ENCODE results near the gene LRRFIP1.
A peak's percentile ranks its signal among the peaks of the same experiment; 100 is the strongest.
"Not testable (repeated sequence)": the region's sequence is repeated elsewhere in the genome, so short reads cannot be mapped to it uniquely, and the experiment has no call there.

Gene LRRFIP1

GRCh38 chr2:237661799-237662328 is 34.5 kb downstream of the LRRFIP1 start:
- DNase-seq (ENCODE audit: low read depth in 2 of 2), result no peak

GRCh38 chr2:237662671-237663093 is 35.3 kb downstream of the LRRFIP1 start:
- DNase-seq (ENCODE audit: low read depth in 2 of 2), result peak in 1 of 2 donors; percentile 20

- no peak for DNase-seq (ENCODE audit: low read depth in 2 of 2)
These were observed 36.2 kb downstream of the LRRFIP1 start for GRCh38 chr2:237663517-237664110.

- no peak for DNase-seq (ENCODE audit: low read depth in 2 of 2)
These were observed 36.8 kb downstream of the LRRFIP1 start for GRCh38 chr2:237664151-237664550.

DNA sequence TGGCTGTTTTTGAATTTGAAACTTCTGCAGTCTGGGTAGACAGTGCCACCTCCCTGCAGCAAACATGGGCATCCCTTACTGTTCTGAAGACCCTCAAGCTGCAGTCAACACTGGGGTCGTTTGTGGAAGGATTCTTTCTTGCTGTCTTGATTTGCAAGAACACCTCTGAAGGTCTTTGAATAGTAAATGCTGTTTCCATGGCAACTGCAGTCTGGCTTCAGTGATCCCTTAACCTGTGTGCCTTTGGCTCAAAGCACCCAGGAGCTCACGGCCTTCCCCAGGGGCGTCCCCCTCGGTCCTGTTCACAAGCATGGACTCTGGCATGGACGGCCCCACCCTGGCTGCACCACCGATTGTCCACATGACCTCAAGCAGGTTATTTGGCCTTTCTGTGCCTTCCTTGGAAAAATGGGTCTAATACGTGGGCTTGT is 38.3 kb downstream of the LRRFIP1 start:
- DNase-seq (ENCODE audit: low read depth in 2 of 2), result no peak

DNA sequence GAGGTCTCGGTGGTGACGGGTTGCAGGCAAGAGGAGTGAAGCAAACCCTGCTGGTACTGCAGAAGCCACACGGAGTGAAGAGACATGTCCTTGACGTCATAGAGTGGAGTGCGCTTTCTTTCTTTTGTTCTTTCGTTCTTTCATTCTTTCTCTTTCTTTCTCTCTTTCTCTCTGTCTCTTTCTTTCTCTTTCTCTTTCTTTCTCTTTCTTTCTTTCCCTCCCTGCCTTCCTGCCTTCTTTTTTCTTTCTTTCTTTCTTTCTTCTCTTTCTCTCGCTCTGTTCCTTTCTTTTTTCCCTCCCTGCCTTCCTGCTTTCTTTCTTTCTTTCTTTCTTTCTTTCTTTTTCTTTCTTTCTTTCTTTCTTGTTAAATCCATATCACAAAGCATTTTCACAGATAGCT is 39.2 kb downstream of the LRRFIP1 start:
- DNase-seq (ENCODE audit: low read depth in 2 of 2), result no peak

DNA sequence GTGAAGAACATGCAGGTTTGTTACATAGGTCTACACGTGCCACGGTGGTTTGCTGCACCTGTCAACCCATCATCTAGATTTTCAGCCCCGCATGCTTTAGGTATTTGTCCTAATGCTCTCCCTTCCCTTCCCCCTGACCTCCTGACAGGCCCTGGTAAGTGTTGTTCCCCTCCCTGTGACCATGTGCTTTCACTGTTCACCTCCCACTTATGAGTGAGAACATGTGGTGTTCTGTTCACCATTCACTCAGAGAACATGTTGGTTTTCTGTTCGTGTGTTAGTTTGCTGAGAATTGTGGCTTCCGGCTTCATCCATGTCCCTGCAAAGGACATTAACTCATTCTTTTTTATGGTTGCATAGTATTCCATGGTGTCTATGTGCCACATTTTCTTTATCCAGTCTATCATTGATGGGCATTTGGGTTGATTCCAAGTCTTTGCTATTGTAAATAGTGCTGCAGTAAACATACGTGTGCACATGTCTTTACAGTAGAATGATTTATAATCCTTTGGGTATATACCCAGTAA is 39.7 kb downstream of the LRRFIP1 start:
- not testable (repeated sequence) for DNase-seq (ENCODE audit: low read depth in 2 of 2)

DNA sequence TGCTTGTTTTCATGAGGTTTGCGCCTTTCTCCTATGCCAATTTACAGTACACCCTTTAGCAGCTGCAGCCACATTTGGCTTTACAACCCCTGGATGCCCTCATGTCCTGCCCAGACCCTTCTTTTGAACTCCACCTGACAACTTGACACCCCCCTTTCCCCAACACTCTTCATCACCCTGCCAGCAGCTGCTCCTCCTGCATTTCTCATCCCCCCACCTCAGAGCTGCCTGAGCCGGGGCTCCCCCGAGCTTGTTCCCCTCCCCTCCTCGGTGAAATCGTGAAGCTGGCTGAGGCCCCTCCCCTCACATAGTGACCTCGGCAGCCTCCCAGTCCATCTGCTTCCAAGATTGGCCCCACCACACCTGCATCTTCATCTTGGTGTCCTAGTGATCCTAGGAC is 40.5 kb downstream of the LRRFIP1 start:
- DNase-seq (ENCODE audit: low read depth in 2 of 2), result no peak

DNA sequence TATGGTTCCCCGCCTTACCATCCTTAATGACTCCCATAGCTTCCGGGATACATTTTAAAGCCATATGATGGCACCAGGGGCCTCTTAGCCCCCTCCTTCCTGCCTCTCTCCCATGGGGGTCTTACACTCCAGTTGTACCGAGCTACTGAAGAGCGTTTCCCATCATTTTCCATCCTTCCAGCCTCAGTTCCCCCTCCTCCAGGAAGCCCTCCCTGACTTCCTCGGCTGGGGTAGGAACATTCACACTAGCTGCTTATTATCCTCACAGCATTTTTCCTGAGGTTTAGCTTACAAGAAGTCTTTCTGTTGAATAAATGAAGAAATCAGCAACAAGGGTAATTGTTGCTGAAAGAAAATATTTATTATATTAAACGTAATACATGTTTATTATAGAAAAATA is 41.1 kb downstream of the LRRFIP1 start:
- no peak for DNase-seq (ENCODE audit: low read depth in 2 of 2)

GRCh38 chr2:237669283-237669627 is 41.9 kb downstream of the LRRFIP1 start:
- DNase-seq (ENCODE audit: low read depth in 2 of 2), result no peak

DNA sequence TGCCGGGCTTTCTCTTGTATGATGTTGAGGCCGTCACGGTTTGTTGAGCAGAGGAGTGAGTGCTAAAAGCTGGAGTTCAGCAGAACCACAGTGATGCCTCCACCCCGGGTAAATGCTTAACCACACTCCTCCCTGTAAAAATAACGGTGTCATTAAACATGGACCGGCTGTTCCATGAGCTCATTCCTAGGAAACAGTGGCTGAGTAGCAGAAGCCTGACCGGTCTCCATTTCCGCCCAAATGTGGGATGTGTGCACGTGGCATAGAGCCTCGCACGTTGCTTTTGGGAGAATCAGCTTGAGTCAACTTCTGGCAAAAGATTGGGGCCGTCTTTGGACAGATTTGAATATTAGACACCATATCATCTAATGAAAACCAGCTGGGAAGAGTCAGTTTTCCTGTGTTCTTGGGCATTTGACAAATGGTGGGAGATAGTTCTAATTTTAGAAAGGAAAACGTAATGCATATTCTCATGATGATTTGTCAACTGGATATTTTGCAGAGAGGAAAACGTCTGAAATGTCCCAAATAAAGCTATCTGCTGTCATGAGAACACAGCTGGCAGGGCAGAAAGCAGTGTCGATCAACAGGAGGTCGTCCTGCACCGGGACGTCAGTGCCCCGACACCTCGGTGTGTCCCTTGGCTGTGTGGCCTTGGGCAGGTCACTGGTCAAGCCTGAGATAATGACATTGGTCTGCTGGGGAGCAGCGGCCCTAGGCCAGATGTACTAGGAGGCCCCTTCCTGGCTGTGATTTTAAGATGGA is 42.4 kb downstream of the LRRFIP1 start:
- no peak for DNase-seq (ENCODE audit: low read depth in 2 of 2)

GRCh38 chr2:237670641-237671040 is 43.3 kb downstream of the LRRFIP1 start:
- no peak for DNase-seq (ENCODE audit: low read depth in 2 of 2)

DNA sequence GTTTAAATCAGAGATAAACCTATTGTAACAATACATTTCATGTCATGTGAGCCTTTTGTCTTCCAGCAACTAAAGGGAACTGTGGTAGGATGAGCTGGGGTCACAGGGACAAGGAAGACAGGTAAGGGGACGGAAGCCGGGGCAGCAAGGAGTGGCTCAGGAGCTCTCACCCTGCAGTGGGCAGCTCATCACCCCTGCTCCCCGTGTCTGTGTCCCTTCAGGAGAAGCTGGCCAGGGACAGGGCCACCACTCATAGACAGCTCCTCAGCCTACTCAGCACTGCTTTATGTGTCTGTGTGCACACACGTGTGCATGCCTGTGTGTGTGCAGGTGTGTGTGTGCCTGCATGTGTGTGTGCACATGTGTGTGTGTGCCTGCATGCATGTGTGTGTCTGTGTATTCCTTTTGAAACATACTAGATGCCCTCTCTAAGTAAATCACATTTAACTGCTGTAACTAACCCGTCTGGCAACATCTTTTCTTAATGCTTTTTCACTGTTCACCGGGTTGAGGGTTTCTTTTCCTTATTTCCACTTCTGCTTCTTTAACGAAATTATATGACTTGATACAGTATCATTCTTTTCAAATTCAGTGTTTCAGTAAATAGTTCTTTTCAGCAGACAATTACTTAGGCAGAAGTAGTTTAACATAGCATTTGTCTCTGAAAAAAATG is 44.2 kb downstream of the LRRFIP1 start:
- DNase-seq (ENCODE audit: low read depth in 2 of 2), result no peak

DNA sequence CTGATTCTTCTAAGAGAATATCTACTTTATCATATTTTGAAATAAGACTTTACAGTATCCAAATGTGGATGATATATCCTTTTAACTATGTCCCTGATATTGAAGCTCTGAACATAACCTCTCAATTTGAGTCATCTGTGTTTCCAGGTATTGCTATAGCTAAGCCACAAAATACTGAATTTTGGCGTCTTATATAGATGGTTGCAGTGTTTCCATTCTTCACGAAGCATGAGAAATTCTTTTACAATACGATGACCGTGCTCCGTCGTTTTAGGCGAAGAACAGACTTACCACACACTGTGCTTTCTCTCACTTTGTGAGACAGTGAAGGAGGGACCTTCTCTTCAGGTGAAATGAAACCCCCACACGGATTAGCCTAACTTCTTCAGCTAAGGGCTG is 45.3 kb downstream of the LRRFIP1 start:
- no peak for DNase-seq (ENCODE audit: low read depth in 2 of 2)

DNA sequence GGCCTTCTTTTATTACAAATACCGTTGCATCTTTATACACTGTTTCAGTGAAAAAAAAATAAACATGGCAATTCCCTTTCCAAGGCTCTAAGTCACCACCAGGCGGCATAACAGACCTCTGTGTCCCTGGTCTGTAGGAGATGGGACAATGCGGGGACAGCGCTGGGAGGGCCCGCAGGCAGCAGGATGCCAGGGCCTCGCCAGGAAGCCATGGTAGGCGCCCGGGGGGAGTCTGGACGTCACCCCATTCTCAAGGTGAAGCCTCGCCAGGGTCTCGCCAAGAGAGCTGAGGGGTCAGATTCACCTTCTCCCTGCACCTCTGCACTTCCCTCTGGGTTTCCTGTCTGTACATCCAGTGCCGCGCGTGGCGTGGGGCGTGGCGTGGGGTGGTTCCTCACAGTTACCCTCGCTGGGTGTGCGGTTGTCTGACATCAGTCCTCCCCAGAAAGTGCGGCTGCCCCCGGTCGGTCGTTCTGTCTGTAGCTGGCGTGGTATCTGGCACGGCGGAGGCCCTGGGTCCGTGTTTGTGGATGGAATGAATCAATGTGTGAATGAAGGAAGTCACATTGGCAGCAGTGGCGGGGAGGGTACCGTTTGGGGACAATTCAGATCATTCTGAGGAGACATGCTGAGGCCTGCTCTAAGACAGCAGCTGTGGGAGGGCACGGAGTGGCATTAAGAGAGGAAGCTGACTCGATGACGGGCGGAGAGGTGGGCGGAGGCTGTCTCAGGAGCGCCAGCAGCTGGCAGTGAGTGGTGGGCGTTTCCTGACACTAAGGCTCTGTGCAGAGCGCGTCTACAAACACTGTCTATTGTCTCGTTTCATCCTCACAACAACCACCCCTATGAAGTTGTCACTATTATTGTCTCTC is 46.0 kb downstream of the LRRFIP1 start:
- peak; percentile 89 to 94 for DNase-seq (ENCODE audit: low read depth in 2 of 2)

GRCh38 chr2:237674731-237675276 is 47.4 kb downstream of the LRRFIP1 start:
- DNase-seq (ENCODE audit: low read depth in 2 of 2), result peak; percentile 57 to 69

DNA sequence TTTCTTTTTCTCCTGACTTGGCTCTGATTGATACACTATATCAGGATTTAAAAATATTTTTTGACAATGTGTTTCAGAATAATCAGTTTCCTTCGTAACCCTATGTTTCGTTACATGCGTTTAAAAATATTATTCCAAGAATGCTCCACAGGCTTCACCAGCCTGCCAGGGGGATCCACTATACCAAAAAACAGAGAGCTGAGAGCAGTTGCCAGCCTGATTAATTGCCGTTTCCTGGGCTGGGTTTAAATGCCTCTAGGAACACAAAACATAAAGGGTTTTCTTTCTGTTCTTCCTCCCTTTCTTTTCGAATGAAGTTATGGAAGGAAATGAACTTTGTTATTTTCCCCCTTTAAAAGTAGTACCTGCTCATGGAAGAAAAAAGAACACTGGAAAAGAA is 47.9 kb downstream of the LRRFIP1 start:
- no peak for DNase-seq (ENCODE audit: low read depth in 2 of 2)

- DNase-seq (ENCODE audit: low read depth in 2 of 2), result no peak
These were observed 53.5 kb downstream of the LRRFIP1 start for GRCh38 chr2:237680702-237681478.

- DNase-seq (ENCODE audit: low read depth in 2 of 2), result no peak
These were observed 54.8 kb downstream of the LRRFIP1 start for GRCh38 chr2:237682151-237682550.
